GM12864 (cell line): ENCODE data around the gene SUN1.
"Not testable (repeated sequence)": the region's sequence is repeated elsewhere in the genome, so short reads cannot be mapped to it uniquely, and the experiment has no call there.

Experiments used
- DNase-seq: peaks from one replicate; pipeline ENCODE4 v3.0.0-alpha.2; 2011; ENCODE audit warnings: low read depth
- H3K4me3 ChIP-seq: 2 replicates; pipeline ENCODE4 v1.5.1; 2011; ENCODE audit warnings: mild to moderate bottlenecking, low read depth, low read length, control low read depth
- CTCF ChIP-seq: IDR thresholded peaks from 2 replicates; pipeline ENCODE4 v1.5.1; 2011; ENCODE audit warnings: low read depth, mild to moderate bottlenecking, moderate library complexity, low read length, control low read depth, inconsistent platforms; ENCODE audit errors: missing control alignments

Gene SUN1

GRCh38 chr7:842431-843031 lies 10.3 kb downstream of the SUN1 start:
- DNase-seq, result no peak
- no peak for TF ChIP-seq CTCF
- no peak overlapping the region for H3K4me3 ChIP-seq

GRCh38 chr7:843230-843629 lies 11.0 kb downstream of the SUN1 start:
- no peak for TF ChIP-seq CTCF
- DNase-seq, result no peak
- H3K4me3 ChIP-seq, result no peak overlapping the region

GRCh38 chr7:844043-844442 lies 11.8 kb downstream of the SUN1 start:
- TF ChIP-seq CTCF, result no peak
- no peak for DNase-seq
- no peak overlapping the region for H3K4me3 ChIP-seq

GRCh38 chr7:844514-844913 lies 12.2 kb downstream of the SUN1 start:
- H3K4me3 ChIP-seq, result no peak overlapping the region
- TF ChIP-seq CTCF, result no peak
- DNase-seq, result no peak

GRCh38 chr7:845091-845490 lies 12.8 kb downstream of the SUN1 start:
- DNase-seq, result no peak
- no peak overlapping the region for H3K4me3 ChIP-seq
- TF ChIP-seq CTCF, result no peak

GRCh38 chr7:845731-846130 lies 13.5 kb downstream of the SUN1 start:
- no peak for TF ChIP-seq CTCF
- H3K4me3 ChIP-seq, result no peak overlapping the region
- DNase-seq, result no peak

- H3K4me3 ChIP-seq, DNase-seq: not testable (repeated sequence)
- peak; percentile 19 for TF ChIP-seq CTCF
Observed at GRCh38 chr7:846958-847650, 14.8 kb downstream of the SUN1 start.

- not testable (repeated sequence) for H3K4me3 ChIP-seq, DNase-seq
Observed at GRCh38 chr7:847728-848127, 15.5 kb downstream of the SUN1 start.
